Midbrain (tissue), 1 donor: ENCODE measurements around the gene ERICH4.
"Not testable (repeated sequence)": the region's sequence is repeated elsewhere in the genome, so short reads cannot be mapped to it uniquely, and the experiment has no call there.

Experiments used
- DNase-seq: peaks from one replicate; lab custom pipeline; 2025; lab: John Stamatoyannopoulos, UW

The ERICH4 gene

GRCh38 chr19:41435376-41435775 is 7.6 kb upstream of the ERICH4 start:
- not testable (repeated sequence) for DNase-seq

DNA sequence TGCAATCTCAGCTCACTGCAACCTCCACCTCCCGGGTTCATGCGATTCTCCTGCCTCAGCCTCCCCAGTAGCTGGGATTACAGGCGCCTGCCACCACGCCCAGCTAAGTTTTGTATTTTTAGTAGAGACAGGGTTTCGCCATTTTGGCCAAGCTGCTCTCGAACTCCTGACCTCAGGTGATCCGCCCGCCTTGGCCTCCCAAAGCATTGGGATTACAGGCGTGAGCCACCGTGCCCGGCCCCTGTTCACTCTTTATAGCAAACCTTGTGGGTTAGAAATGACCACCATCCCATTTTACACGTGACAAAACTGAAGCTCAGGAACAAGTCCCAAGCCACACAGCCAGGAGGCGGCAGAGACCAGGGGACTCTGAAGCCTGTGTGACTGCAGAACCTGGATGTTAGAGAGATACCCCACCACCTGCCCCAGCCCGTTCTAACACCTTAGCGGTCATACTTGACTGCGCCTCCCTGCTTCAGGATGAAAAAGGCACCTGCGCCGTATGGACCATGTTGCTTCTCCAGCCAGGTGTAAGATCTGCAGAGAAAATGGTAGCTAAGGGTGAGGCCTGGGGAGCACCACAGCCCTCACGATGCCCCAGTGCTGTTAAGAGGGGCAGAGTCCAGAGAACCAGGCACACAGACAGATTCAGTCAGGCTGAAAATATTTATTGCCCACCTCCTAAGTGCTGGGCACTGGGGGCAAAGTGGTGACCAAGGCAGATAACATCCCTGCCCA is 6.9 kb upstream of the ERICH4 start:
- DNase-seq, result no peak

- no peak for DNase-seq
Measured at GRCh38 chr19:41436674-41436951, 6.3 kb upstream of the ERICH4 start.

- DNase-seq, result no peak
Measured at GRCh38 chr19:41437944-41438574, 4.9 kb upstream of the ERICH4 start.

DNA sequence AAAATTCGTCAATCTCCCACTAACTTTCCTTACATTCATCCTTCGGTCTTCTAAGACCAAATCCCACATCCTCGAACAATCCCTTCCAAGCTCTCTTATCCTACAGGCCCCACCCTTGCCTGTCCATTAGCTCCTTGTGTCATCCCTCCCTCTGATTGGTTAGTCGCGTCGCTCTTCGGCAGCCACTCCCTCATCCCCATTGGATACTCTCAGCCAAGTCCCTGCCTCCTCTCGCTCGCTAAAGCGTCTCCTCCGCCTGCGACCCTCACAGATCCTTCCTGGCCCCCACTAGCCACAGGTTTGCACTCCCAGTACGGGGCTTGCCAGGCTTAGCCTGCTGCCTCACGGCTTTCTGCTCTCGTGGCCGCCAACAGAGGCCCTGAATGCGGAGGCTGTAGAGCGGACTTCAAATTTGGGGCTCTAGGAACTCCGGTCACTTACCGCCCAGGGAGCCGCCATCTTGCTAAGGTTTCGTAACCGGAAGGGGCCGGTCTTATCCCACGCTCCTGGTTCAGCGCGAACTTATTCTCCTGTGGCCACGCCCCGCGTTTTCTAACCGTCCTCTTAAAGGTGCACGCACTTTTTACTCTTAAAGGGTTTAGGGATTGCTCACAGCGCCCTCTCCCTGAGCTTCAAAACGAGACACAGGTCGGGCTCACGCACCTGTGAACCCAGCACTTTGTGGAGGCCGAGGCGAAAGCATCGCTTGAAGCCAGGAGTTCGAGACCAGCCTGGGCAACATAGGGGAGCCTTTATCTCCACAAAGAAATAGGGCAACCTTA is 3.3 kb upstream of the ERICH4 start, which contains the start of gene DMAC2:
TSS of gene DMAC2 (minus strand) at position 472 of the 782 bp plus-strand sequence. CDS start at position 459, 13 bp downstream.
- DNase-seq, result peak; percentile 95

- no peak for DNase-seq
Measured at GRCh38 chr19:41441321-41441945, 1.5 kb upstream of the ERICH4 start.

GRCh38 chr19:41443813-41444455 is 978 bp downstream of the ERICH4 start:
- no peak for DNase-seq

GRCh38 chr19:41445575-41445974 is 2.6 kb downstream of the ERICH4 start:
- DNase-seq, result no peak

- DNase-seq, result no peak
Measured at GRCh38 chr19:41447732-41448332, 4.9 kb downstream of the ERICH4 start.

DNA sequence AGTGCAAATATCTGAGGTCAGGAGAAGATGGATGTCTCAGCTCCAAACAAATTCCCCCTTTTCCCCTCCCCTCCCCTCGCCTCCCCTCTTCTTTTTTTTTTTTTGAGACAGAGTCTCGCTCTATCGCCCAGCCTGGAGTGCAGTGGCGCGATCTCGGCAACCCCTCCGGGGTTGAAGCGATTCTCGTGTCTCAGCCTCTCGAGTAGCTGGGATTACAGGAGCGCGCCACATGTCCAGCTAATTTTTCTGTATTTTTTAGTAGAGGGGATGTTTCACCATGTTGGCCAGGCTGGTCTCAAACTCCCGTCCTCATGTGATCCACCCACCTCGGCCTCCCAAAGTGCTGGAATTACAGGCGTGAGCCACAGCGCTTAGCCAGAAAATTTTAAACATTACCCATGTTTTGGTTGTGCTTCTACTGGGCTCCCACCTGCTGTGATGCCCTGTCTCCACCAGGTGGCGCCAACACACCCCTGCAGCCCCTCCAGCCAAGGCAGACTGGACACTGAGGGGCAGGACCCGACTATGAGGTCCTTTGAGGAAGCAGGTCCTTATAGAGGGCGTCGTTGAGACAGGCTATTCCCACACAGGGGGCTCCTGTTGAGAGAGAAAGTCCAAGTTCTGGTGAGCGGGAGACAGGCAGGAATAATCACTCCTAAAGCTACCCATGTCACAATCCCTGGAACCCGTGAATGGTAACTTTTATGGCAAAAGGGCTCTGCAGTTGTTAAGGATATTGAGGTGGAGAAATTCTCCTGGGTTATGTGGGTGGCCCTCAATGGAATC is 6.3 kb downstream of the ERICH4 start:
- peak; percentile 72 for DNase-seq

DNA sequence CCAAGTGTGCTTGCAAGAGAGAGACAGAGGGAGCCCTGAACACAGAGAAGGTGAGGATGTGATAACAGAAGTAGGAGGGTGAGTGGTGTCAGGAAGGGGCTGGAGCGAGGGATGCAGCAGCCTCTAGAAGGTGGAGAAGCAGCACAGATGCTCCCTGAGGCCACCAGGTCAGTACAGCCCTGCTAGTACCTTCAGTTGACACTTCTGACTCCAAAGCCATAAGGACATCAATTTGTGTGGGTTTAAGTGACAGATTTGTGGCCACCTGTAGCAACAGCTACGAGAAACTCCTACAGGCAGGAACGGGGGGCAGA is 6.9 kb downstream of the ERICH4 start:
- no peak for DNase-seq

- DNase-seq, result no peak
Measured at GRCh38 chr19:41452584-41453275, 9.8 kb downstream of the ERICH4 start.

GRCh38 chr19:41455936-41456335 is 13.0 kb downstream of the ERICH4 start:
- DNase-seq, result no peak

DNA sequence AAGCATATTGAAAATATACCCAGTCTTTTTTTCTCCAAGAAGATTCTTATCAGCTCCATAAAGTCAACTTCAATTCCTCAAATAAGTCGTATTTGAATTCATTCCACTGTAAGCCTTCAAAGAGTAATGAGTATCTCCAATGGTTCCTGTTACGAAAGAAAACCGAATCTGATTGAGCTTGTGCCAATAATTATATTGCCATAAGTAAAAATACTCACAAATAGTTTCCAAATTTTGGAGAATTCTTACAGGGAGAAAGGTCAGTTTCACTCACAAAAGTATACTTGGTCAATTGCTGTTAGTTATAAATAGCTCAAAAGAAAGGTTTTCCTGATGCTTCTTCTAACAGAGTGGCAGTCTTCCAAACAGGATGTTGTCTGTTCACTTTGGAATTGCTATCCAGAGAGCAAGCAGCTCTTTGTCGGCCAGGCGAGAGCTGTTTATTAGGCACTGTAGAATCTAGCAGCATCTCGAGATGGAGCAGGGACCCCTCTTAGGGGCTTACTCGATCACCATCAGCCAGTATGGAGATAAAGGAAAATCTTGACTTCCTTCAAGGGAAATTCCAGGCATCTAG is 13.5 kb downstream of the ERICH4 start:
- DNase-seq, result no peak

GRCh38 chr19:41457241-41457640 is 14.3 kb downstream of the ERICH4 start:
- DNase-seq, result no peak

GRCh38 chr19:41462497-41462896 is 19.5 kb downstream of the ERICH4 start:
- DNase-seq, result no peak

DNA sequence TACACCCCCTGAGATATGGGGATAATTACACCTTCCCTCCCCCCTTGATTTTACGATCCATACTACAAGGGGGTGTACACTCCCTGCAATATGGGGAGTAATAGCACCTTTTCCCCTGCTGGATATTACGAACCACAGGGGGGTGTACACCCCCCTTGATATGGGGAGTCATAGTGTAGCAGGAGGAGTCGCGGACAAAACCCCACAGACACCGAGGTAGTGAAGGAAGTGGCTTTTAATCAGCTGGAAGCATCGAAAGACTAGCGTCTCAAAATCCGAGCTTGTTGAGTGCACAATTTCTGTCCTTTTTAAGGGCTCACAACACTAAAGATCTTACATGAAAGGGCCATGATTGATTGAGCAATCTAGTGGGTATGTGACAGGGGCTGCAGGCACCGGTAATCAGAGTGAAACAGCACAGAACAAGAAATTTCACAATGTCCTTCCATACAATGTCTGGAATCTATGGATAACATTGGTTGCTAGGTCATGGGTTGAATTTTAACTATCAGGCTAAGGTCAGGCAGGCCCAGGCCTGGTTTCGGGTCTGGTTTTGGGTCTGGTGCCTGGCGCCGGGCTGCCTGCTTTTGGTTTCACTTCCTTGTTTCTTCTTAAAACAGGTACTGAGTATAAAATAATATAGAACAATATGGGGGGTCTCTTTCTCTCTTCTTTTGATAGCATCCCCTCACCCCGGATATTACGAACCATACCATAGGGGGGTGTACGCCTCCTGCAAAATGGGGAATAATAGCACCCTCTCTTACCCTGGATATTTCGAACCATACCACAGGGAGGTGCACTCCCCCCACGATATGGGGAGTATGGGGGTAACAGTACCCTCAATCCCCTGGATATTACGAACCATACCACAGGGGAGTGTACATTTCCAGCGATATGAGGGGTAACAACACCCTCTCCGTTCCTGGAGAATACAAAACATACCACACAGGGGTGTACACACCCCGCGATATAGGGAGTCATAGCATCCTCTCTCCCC is 20.6 kb downstream of the ERICH4 start:
- DNase-seq, result not testable (repeated sequence)

DNA sequence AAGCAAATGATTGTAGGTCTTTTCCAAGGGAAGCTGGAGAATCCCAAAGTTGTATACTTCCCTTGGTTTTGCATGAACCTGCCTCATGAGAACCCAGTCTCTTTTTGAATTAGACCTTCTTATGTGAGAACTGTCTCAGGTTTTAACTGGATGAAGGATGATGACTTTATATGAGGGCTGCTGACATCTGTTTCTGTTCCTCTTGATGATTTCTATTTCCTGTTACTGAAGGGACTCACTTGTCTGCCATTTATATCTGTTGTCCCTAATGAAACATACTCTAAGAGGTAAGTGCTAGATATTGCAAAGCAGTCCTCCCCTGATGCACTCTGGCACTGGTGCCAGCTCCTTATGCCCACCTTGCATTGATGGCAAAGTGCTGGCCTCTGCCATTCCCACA is 33.6 kb downstream of the ERICH4 start:
- DNase-seq, result no peak

DNA sequence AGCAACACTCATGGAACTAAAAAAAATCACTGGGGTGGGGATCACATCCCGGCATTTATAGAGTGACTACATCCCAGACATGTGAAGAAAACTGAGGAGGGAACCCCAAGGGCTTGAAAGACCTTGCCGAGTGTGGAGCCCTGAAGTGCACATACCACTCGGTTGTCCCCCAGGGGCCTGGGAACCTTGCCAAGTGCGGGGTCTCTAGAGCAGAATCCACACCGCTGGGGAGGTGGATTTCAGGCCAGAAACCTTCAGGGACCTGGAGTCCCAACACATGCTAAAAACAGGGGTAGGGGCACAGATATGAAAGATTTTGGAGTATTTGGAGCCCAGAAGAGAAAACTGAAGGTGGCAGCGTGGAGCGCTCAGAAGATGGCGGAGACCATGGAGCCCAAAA is 35.2 kb downstream of the ERICH4 start:
- DNase-seq, result no peak
